NT2/D1 (cell line): Measurements from ENCODE around the gene OBSCN.

Experiments
- SUZ12 ChIP-seq: IDR thresholded peaks from 2 replicates; pipeline ENCODE4 v1.6.1; 2011; ENCODE audit not compliant: insufficient read length, insufficient read depth; ENCODE audit errors: extremely low read depth
- YY1 ChIP-seq: IDR thresholded peaks from 2 replicates; pipeline ENCODE4 v1.6.1; 2011; ENCODE audit not compliant: insufficient read length, insufficient read depth
- ZNF274 ChIP-seq: IDR thresholded peaks from 2 replicates; pipeline ENCODE4 v1.6.1; 2011; ENCODE audit warnings: mild to moderate bottlenecking, low read depth, low read length

DNA sequence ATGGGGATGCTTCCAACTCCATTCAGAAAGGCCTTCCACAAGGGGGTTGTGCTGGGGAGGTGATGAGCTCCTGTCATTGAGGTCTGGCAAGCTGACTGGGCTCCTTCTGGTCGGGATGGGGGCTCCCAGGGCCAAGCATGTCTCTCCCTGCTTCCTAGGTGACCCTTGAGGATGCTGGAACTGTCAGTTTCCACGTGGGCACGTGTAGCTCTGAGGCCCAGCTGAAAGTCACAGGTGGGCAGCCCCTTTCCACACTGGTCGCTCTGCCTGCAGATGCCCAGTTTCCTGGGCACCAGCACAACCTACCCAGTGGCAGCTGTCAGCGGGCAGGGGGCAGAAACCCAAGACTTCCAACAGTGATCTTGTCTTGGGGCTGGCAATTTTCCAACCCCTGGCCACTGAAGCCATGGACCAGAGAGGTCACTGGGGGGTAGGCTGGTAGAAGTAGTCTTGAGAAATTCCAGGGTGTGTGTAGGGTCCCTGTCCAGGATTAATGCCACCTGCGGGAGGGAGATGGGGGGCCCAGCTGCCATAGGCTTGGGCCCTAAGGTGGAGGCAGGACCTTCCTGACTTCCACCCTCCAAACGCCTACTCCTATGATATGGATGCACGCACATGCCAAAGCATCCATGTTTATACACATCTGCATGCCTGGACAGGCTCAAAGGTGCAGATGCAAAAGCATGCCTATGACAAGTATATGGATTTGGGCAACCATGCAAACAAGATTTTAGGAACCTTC, 101.7 kb downstream of the OBSCN start:
- TF ChIP-seq YY1 (no peak), SUZ12 (no peak), ZNF274 (no peak)
